ENCODE results near the gene ZNF775.

Gene ZNF775

DNA sequence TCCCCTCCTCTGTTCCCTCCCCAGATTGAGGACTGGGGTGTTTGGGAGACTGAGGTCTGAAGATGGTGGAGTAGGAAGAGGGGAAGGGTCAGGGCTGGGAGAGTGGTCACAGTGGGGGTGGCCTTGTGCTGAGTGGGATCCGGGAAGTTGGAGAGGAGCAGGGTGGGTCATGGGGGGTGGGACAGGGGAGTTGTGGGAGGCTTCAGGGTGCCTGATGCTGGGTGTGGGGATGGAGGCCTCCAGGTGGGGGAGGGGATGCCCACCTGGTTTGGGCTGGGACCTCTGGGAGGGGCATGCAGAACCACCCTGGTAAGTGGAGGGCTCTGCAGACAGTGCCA is 2.6 kb downstream of the ZNF775 start:
- TF ChIP-seq, protein P1, sequence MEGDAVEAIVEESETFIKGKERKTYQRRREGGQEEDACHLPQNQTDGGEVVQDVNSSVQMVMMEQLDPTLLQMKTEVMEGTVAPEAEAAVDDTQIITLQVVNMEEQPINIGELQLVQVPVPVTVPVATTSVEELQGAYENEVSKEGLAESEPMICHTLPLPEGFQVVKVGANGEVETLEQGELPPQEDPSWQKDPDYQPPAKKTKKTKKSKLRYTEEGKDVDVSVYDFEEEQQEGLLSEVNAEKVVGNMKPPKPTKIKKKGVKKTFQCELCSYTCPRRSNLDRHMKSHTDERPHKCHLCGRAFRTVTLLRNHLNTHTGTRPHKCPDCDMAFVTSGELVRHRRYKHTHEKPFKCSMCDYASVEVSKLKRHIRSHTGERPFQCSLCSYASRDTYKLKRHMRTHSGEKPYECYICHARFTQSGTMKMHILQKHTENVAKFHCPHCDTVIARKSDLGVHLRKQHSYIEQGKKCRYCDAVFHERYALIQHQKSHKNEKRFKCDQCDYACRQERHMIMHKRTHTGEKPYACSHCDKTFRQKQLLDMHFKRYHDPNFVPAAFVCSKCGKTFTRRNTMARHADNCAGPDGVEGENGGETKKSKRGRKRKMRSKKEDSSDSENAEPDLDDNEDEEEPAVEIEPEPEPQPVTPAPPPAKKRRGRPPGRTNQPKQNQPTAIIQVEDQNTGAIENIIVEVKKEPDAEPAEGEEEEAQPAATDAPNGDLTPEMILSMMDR (IDR thresholded peaks at IDR 0.05) = no peak

DNA sequence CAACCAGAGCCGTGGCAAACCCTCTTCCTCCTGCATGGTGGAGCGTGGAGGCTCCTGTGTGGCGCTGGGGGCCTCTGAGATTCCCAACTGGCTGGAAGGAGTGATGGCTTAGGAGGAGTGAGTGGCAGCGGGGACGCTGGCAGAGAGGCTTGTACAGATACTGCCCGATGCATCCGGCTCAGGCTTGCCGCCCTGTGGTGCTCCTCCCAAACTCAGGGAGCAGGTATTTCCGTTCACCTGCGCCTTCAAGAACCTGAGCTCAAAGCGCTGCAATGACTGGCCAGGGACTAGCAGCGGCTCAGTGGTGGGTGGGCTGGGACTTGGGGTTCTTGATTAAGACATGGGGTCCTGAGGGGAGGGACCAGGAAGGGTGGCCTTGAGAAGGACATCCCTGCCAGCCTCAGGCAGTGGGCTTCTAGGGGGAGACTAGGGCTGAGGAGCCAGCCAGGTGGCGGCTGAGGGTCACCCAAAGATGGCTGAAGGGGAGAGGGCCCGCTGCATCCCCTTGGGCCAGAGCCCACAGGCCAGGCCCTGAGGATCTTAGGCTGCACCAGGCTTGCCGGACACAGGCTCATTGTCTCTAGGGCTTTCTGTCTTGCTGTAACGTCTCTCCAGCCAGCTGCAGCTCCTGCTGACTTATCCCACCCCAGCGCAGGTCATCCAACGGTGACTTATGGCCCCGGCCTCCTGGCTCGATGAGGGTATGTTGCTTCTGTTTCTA is 3.2 kb downstream of the ZNF775 start:
- TF ChIP-seq, protein P1 (IDR thresholded peaks at IDR 0.05) = no peak

DNA sequence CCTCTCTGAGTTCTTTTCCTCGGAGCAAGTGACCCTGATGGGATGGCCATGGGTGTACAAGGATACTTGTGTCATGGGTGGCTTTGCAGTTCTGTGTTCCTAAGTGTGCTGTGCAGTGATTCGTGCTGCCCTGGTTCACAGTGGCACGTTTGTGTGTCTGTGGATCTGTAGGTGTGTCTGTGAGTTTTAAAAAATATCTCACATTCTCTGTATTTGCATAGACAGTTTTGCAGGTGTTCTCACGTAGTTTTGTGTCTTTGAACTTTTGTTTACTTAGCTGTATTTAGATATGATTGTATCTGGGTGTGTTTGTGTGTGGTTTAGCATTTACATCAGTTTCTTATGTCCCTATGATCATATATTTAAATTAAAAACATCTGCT is 3.7 kb downstream of the ZNF775 start:
- TF ChIP-seq, protein P1 (IDR thresholded peaks at IDR 0.05) = no peak

DNA sequence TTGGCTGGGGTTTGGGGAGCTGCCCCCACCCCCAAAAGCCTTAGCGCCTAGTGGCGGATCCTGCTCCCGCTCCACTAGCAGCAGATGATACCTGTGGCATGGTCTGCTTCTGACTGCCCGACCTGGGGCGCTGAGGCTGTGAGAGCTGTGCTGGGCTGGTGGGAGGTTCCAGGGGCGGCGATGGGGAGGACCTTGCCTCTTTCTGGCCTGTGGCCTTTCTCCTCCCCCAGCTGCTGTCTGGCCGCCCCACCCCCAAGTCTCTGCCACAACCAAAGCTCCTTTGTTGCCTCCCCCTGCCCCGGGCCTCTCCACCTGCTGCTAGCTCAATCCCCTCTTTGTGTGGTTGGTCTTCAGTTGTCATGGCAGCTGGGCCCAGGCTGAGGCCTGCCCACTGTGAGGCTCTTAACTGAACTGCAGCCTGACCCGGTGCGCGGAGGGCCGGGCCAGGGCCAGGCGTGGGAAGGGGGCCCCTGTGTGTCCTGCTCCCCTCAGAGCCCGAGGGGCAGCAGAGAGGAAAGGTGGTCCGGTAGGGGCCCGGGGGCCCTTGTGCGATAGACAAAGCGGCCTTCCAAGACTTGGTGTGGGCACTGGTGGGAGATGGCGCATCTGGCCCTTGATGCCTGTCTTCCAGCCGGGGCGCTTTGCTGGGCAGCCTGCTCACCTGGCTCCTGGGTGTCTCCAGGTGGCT is 4.7 kb downstream of the ZNF775 start:
- TF ChIP-seq, protein P1 (IDR thresholded peaks at IDR 0.05) = no peak

DNA sequence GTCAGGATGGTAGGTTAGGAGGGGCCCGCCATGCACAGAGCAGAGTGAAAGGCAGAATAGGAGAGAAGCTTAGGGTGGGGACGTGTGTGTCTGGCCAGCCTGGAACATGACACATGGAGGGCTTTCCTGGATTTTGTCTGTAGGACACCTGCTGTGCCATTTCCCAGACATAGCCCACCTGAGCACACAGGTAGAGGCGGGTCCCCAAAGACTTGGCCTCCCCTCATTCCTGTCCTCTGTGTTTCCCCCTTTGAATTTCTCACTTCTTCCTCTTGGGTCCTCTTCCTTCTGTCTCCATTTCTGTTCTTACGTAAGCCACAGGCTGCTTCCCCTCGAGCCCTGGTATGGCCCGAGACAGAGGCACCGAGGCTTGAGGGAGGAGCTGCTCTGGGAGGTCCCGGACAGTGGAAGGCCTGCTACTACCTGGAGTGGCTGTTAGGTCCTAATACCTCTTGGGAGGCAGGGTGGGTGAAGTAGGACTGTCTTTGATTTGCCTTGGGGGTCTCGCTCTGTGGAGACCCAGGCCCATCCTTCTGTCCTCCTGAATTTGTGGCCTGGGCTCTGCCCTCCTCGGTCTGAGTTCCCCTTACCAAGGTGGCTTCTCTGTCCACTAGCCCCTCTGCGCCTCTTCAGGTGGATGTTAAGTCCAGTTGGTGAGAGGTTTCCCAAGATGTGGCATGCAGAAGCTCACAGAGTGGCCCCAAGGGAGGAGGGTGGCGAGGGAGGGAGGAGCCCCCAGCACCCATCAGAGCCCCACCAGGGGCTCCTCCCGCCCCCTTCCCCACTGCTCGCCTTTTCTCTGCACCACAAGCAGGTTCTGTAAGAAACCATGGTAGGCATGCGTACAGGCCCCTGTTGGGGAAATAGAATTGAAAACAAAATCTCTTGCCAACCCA is 5.5 kb downstream of the ZNF775 start:
- TF ChIP-seq, protein P1 (IDR thresholded peaks at IDR 0.05) = no peak

DNA sequence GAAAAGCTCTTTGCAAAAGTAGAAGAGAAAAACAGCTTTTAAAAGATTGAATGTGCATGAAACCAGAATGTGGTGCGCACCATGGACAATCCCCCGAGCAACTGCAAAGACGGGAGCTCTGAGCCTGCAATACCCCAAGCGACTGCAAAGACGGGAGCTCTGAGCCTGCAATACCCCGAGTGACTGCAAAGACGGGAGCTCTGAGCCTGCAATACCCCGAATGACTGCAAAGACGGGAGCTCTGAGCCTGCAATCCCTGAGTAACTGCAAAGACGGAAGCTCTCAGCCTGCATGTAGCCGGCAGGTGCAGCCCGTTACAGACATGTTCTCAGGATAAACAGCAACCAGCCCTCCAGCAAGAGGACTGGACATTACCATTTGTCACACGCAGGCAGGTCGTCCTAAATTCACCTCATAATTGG is 6.2 kb downstream of the ZNF775 start:
- TF ChIP-seq, protein P1 (IDR thresholded peaks at IDR 0.05) = no peak

DNA sequence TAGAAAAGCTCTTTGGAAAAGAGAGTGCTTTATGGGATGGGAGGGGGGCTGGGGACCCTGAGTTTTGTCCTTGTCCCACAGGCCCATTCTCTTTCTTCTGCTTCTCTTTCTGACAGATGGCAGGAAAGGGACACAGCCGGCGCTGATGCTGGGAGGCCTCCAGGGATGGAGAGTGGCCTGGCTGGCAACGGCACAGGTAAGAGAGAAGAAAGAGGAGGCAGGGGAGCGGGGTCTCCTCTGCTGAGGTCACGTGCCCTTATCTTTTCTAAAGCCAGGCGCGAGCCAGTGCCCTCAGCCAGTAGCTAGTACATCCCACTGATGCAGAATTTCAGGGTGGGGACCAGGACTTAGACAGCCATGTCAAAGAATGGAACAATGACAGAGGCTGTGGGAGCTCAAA is 9.2 kb downstream of the ZNF775 start:
- TF ChIP-seq, protein P1 (IDR thresholded peaks at IDR 0.05) = no peak
